Cardiac fibroblast (primary cell): ENCODE measurements around the gene STX16.

ENCODE experiments used
- DNase-seq, 2 donors: peaks; one replicate each; pipeline versions ENCODE4 v3.0.0 to v3.0.0-alpha.2; 2010; ENCODE audit warnings: low read depth in 2 of 2
- H3K4me3 ChIP-seq, 2 donors: replicated peaks in 1 of 2; 1 replicate in 1 of 2; 2 replicates in 1 of 2; pipeline ENCODE4 v1.5.1; 2011; ENCODE audit warnings: low read depth in 2 of 2, low read length in 2 of 2, mild to moderate bottlenecking in 2 of 2, moderate library complexity in 1 of 2
- TF ChIP-seq, protein P1 (sequence below): IDR thresholded peaks from one replicate; pipeline ENCODE4 v1.5.1; 2011; ENCODE audit warnings: low read depth, mild to moderate bottlenecking, low read length, inconsistent platforms

The STX16 gene

GRCh38 chr20:58702161-58702510, 51.1 kb downstream of the STX16 start:
- TF ChIP-seq, protein P1, sequence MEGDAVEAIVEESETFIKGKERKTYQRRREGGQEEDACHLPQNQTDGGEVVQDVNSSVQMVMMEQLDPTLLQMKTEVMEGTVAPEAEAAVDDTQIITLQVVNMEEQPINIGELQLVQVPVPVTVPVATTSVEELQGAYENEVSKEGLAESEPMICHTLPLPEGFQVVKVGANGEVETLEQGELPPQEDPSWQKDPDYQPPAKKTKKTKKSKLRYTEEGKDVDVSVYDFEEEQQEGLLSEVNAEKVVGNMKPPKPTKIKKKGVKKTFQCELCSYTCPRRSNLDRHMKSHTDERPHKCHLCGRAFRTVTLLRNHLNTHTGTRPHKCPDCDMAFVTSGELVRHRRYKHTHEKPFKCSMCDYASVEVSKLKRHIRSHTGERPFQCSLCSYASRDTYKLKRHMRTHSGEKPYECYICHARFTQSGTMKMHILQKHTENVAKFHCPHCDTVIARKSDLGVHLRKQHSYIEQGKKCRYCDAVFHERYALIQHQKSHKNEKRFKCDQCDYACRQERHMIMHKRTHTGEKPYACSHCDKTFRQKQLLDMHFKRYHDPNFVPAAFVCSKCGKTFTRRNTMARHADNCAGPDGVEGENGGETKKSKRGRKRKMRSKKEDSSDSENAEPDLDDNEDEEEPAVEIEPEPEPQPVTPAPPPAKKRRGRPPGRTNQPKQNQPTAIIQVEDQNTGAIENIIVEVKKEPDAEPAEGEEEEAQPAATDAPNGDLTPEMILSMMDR, result no peak
- no peak for DNase-seq
- H3K4me3 ChIP-seq, result no peak overlapping the region

- DNase-seq, result no peak
- no peak overlapping the region for H3K4me3 ChIP-seq
- TF ChIP-seq, protein P1, result peak; percentile 33
Measured at GRCh38 chr20:58702859-58703648, 52.0 kb downstream of the STX16 start.

- TF ChIP-seq, protein P1, result no peak
- no peak overlapping the region for H3K4me3 ChIP-seq
- DNase-seq, result no peak
Measured at GRCh38 chr20:58703765-58704371, 52.8 kb downstream of the STX16 start.

DNA sequence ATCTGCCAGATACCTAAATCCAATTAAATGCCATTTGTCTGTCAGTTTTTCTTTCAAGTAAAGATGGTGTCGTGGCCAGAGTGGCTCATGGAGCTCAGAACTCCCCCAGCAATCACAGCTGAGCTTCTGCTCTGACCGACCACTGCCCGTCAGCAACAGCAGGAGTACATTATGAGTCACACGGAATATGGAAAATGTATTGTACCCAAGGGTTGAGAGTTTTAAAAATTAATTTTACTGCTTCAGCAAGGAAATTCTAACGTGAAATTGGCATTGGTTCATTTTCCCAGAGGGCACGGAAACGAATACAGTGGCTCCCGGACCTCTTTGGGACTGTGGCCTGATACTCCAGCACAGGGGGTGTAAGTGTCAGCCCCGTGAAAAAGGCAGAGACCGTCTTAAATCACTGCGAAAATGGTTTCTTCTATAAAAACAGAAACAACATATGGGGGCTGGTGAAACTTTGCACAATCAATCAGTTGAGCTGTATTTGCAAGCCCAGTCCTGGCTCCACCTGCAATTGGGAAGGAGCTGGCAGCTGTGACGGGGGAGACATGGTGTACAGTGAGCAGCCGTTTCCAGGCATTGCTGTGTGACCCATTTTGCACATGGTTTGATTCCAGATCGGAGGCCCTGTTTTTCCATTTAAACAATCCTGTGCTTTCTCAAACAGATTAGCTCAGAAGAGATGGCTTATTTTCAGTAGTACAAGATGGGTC, 54.3 kb downstream of the STX16 start:
- TF ChIP-seq, protein P1, result no peak
- no peak overlapping the region for H3K4me3 ChIP-seq
- no peak for DNase-seq

GRCh38 chr20:58706150-58706892, 55.2 kb downstream of the STX16 start:
- H3K4me3 ChIP-seq, result no peak overlapping the region
- DNase-seq, result no peak
- TF ChIP-seq, protein P1, result no peak

DNA sequence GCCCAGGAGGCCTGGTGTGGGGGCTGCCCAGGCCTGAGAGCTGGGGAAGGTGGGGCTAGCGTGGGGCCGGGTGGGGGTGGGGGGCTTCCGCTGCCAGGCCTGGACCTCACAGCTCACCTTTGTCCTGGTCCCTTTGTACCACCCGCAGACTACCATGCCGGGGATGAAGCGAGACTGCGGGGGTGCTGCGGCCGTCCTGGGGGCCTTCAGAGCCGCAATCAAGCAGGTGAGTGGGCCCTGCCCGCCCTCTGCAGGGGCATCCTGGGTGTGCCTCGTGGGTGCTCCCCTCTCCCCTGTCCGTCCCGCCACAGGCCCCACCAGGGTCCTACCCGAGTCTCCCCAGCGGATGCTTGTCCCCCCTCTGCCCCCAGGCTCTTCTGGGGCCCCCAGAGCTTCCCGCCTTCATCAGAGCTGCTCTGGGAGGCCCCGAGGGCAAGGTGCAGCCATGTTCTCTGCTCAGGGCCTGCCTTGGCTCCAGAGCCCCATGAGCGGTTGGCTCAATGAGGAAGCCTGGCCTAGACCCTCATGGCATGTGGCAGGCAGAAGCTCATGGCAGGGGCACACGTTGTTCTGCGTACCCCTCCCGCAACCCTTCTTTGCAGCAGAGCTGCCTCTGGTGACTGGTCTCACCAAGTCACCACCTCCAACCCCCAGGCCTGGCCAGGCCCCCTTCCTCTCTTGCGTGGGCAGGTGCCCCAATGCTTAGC, 56.0 kb downstream of the STX16 start:
- TF ChIP-seq, protein P1, result no peak

More for the DNA sequence above, 56.0 kb downstream of the STX16 start:
- H3K4me3 ChIP-seq, result no peak overlapping the region
- no peak for DNase-seq
